CD1c-positive myeloid dendritic cell (primary cell): ENCODE results near the gene LTF.
A peak's percentile ranks its signal among the peaks of the same experiment; 100 is the strongest.
"Not testable (repeated sequence)": the region's sequence is repeated elsewhere in the genome, so short reads cannot be mapped to it uniquely, and the experiment has no call there.

Experiments used
- DNase-seq: peaks from one replicate; pipeline ENCODE4 v3.0.0-alpha.2; 2016; ENCODE audit errors: extremely low spot score

The LTF gene

GRCh38 chr3:46442576-46443530 lies 21.9 kb downstream of the LTF start:
- no peak for DNase-seq

GRCh38 chr3:46440531-46441294 lies 24.0 kb downstream of the LTF start:
- DNase-seq: peak; percentile 75

GRCh38 chr3:46438831-46439230 lies 25.9 kb downstream of the LTF start:
- DNase-seq: peak; percentile 14

DNA sequence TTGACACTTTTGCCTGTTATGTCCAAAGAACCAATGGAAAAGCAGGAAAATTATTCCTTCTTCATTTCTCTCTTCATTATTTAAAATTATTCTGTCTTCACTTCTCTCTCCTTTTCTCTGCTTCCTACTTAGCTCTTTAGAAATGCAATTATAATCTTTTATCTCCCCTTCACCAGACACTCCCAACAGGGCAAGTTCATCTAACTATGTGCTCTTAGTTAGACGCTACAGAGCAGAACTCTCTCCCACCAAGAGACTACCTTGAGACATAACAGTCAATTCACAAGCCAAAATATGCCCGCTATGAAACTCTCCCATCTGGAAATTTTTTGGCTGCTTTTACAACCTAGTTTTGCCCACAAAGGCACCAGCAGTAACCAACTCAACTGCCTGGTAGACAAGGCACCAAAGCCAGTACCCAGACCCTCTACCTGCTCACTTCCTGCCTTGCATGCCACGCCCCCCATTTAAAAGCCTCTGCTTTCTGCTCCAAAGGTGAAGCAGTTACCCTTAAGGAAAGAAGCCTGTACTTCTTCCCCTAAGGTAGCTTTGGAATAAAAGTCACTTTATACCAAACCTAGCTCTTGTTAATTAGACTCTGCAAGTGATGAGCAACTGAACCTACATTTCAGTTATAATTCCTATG lies 29.5 kb downstream of the LTF start:
- DNase-seq: no peak

DNA sequence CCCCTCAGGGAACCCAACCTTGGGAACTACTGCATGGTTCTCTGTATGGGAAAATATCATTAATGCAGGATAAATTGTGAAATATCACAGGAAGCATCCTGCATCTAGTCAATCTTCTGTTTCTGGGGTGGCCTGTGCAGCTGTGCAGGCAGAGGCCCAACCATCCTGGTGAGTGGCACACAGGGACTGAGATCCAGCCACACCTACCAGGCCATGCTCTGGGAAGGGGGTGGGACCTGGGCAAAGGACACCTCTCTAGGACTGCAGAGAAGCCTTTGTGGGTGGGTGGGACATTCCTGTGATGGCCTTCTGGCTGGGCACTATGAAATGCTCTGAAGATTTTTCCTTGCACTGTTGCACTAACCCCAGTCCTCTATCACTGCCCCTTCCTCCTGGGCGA lies 30.9 kb downstream of the LTF start:
- no peak for DNase-seq

DNA sequence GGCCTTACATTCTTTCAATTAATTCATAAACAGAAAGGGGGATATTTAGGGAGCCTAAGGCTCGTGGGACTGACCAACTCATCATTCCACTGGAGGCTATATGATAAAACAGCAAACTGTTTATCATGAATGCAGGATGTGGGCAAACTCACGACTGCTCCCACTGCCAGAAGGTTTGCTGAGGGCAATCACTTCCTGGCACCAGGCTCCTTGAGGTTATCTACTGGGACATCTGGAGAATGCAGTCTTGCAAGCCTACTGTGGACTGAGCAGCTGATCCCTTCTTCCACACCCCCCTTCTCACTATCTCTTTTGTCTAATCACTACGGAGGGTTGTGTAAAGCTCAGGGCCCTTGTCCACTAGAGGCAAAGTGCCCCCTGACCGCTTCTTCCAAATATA lies 31.6 kb downstream of the LTF start:
- not testable (repeated sequence) for DNase-seq

- not testable (repeated sequence) for DNase-seq
Measured at GRCh38 chr3:46431905-46432304, 32.8 kb downstream of the LTF start.

DNA sequence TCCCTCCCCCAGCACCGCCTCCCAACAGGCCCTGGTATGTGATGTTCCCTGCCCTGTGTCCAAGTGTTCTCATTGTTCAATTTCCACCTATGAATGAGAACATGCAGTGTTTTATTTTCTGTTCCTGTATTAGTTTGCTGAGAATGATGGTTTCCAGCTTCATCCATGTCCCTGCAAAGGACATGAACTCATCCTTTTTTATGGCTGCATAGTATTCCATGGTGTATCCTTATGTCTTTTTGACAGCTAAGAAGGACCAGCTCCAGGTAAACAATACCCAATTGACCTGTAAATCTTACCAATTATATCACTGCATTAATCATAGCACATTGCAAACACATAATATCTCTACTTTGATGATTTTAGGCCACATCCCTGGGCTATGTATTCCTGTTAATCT lies 33.8 kb downstream of the LTF start:
- DNase-seq: not testable (repeated sequence)

DNA sequence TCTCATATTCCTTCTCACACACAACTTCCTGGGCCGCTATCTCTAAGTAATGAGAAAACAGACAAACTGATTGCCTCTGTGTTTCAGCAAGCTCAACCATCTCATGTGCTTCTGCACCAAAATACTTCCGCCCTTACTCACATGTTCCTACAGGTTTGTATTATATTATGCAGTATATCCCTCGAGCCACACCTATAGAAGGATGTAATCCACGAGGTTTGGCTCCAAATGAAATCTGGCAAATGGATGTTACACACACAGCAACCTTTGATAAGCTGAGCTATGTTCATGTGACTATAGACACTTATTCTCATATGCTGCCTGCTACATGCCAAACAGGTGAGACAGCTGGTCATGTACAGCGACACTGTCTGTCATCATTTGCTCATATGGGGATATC lies 35.0 kb downstream of the LTF start:
- no peak for DNase-seq

GRCh38 chr3:46429250-46429649 lies 35.5 kb downstream of the LTF start:
- DNase-seq: no peak

- no peak for DNase-seq
Measured at GRCh38 chr3:46427916-46428833, 36.5 kb downstream of the LTF start.

- not testable (repeated sequence) for DNase-seq
Measured at GRCh38 chr3:46427404-46427803, 37.3 kb downstream of the LTF start.

DNA sequence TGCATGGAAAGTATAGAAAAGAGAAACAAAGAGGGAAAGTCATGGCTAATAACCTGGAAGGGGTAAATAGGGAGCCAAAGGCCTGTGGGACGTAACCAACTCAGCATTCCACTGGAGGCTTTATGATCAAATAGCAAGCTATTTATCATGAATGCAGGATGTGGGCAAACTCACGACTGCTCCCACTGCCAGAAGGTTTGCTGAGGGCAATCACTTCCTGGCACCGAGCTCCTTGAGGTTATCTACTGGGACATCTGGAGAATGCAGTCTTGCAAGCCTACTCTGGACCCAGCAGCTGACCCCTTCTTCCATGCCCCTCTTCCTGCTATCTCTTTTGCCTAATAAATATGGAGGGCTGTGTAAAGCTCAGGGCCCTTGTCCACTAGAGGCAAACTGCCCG lies 38.2 kb downstream of the LTF start:
- not testable (repeated sequence) for DNase-seq

DNA sequence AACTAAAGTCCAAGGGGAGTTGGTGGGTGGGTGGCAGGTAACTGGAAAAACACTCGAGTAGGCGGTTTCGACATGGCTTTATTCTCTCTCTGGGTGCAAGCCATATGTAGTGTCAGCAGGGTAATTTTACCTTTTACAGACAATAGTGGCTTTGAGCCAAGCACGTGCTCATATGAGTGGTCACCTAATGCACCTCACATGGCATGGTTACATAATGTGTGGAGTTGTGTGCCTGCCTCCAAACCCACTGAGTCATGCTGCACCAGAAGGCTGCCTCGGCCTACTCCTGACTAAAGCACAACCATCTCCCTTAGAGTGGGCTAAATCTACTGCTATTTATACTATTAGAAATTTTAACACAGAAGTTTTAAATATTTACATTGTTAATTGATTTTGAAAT lies 41.1 kb downstream of the LTF start:
- no peak for DNase-seq

DNA sequence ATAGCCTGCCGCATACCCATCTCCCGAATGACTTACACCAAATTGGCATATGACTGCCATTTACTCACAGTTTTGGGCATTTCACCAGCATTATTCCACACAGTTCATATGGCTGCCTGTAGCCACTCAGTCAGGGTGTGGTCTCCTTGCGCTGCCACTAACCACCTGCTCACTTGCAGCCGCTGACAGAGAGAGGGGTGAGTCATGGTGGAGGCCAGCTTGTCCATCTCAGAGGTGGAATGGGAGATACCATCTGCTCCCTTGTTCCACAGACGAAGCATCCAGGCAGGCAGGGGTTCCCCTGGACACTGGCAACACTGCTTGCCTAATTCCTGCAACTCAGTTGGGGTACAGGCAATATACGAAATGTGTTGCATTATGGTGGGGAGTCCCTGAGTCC lies 42.1 kb downstream of the LTF start:
- no peak for DNase-seq

GRCh38 chr3:46420931-46421330 lies 43.8 kb downstream of the LTF start:
- no peak for DNase-seq

DNA sequence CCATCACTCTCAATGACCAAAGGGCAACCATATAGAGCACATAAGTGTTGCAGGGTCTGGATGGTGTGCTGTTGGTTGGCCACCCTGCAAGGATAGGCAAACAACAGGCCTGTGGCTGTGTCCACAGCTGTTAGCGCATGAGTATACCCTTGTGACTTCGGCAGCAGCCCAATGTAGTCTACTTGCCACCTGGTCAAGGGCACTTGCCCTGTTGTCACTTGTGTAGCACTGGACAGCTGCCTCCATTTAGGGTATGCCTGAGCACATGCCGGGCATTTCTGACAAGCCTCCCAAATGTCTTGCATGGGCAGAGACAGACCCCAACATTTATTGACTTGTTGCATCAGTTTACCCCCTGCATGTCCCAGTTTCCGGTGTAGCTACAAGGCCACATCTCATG lies 44.9 kb downstream of the LTF start:
- no peak for DNase-seq

- DNase-seq: no peak
Measured at GRCh38 chr3:46417841-46418611, 46.7 kb downstream of the LTF start.

DNA sequence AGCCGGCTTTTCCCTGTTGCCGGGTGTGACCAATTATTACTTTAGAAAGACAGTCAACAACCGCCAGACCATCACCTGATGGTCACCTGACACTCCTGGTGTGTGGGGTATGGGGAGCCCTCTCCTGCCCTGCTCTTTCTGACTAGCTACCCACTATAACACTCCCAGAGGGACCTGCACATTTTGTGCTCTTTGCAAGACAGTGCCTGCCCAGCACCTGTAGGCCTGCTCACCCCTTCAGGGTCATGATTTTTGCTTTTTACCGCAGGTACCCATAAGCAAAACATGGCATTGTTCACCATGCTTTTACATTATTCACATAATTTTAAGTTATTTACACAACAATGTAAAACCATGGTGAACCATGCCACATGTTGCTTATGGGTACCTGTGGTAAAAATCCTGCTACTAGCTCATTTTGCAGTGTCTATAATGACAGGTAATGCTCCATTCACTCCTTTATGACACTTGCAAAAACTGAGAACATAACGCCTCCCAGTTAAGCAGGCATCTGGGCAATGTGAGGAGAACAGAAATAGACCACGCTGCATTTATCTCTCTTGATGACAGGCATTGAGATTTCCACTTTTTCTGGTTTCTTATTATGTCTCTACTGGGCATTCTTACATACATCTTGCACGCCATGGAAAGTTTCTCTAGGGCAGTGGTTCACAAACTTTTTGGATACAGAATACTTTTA lies 47.7 kb downstream of the LTF start:
- no peak for DNase-seq
